Uterus (tissue), 2 donors: Measurements from ENCODE around the gene GATA2.

Experiments used
- POLR2A ChIP-seq, 2 donors: fragments of 450-650 bp; IDR thresholded peaks; one replicate each; pipeline ENCODE4 v1.6.1; 2016; ENCODE audit warnings: antibody characterized with exemption in 2 of 2, mild to moderate bottlenecking in 1 of 2, moderate library complexity in 1 of 2
- TF ChIP-seq, protein P1 (sequence below), 4 experiments: fragments of 200-600 bp in 2 of 4; fragments of 450-650 bp in 2 of 4; sonication (generic) in 2 of 4; IDR thresholded peaks; one replicate each; pipeline ENCODE4 v1.5.1; 2016 to 2019; ENCODE audit warnings: antibody characterized with exemption in 4 of 4, mild to moderate bottlenecking in 2 of 4, moderate library complexity in 1 of 4

DNA sequence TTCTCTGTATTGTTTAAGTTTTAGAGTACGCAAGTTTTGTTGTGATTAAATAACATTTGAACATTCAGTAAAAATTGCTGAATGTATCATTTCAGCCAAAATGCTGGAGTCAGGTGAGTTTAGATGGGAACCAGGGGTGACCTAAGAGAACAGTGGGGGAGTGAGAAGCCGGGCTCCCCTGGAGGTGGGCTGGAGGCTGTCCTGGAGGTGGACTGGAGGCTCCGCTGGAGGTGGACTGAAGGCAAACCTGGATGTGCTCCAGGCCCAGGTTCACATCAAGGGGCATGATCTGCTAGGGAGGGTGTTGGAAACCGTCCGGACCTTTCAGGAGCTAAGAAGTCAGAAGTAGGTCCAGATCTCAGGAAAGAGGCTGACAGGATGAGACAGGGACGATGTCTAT, 50.1 kb downstream of the GATA2 start:
- no peak for TF ChIP-seq POLR2A (IDR thresholded peaks at IDR 0.05)
- TF ChIP-seq, protein P1, sequence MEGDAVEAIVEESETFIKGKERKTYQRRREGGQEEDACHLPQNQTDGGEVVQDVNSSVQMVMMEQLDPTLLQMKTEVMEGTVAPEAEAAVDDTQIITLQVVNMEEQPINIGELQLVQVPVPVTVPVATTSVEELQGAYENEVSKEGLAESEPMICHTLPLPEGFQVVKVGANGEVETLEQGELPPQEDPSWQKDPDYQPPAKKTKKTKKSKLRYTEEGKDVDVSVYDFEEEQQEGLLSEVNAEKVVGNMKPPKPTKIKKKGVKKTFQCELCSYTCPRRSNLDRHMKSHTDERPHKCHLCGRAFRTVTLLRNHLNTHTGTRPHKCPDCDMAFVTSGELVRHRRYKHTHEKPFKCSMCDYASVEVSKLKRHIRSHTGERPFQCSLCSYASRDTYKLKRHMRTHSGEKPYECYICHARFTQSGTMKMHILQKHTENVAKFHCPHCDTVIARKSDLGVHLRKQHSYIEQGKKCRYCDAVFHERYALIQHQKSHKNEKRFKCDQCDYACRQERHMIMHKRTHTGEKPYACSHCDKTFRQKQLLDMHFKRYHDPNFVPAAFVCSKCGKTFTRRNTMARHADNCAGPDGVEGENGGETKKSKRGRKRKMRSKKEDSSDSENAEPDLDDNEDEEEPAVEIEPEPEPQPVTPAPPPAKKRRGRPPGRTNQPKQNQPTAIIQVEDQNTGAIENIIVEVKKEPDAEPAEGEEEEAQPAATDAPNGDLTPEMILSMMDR (IDR thresholded peaks at IDR 0.05), result no peak
